Lower lobe of right lung (tissue), 2 donors: ENCODE data around the gene CCNY. TPM values are rescaled to one million over a fixed set of nuclear protein-coding genes. Genes with fewer than 3 reads are reported as not detected.

ENCODE experiments used
- ATAC-seq, 2 donors: fragments of 200-7000 bp; cut with Tn5 transposase; one replicate each; pipeline ENCODE4 v1.9.1; 2020 to 2022; ENCODE audit warnings: mild to moderate bottlenecking in 2 of 2, moderate library complexity in 2 of 2
- DNase-seq: peaks from one replicate; pipeline ENCODE4 v3.0.0-alpha.2; 2020
- H3K27ac ChIP-seq: fragments of 200-600 bp; one replicate; pipeline ENCODE4 v1.8.0; 2022
- H3K27me3 ChIP-seq: fragments of 200-600 bp; one replicate; pipeline ENCODE4 v1.8.0; 2022; ENCODE audit warnings: low read depth
- H3K36me3 ChIP-seq: fragments of 200-600 bp; one replicate; pipeline ENCODE4 v1.8.0; 2022; ENCODE audit warnings: mild to moderate bottlenecking
- H3K4me1 ChIP-seq: fragments of 200-600 bp; one replicate; pipeline ENCODE4 v1.8.0; 2022
- H3K4me3 ChIP-seq: fragments of 200-600 bp; one replicate; pipeline ENCODE4 v1.8.0; 2022; ENCODE audit warnings: mild to moderate bottlenecking
- H3K9me3 ChIP-seq: fragments of 200-600 bp; one replicate; pipeline ENCODE4 v1.8.0; 2022
- CTCF ChIP-seq: fragments of 200-600 bp; IDR thresholded peaks from one replicate; pipeline ENCODE4 v1.8.0; 2022; ENCODE audit warnings: antibody characterized with exemption, mild to moderate bottlenecking
- intact Hi-C: fragments of 100-400 bp; cut with DNase I; formaldehyde crosslinking; loops from one replicate; pipeline ENCODE4 v1.11.0; 2022
- total RNA-seq: library from RNA; stranded (reverse); fragmentation: NEBNext Ultra II Directional; extraction: Animal tissue kit (Norgen Biotek cat#: 25700); gene quantifications from one replicate; pipeline ENCODE4 v1.2.1, GENCODE V29; 2021
- donor health status: DM: no; HTN: yes; CAD: no; lungs with severe emphysema.

CCNY gene
- total RNA-seq, 1 donor from 2014 or later = 64.5 TPM

GRCh38 chr10:35507519-35508109, 171.3 kb downstream of the CCNY start:
- no peaks in the 10 kb centered on the region for H3K9me3 ChIP-seq
- DNase-seq (no peak), ATAC-seq (no peak)
- peaks cover 4% of the 10 kb centered on the region for H3K4me1 ChIP-seq
- no peak overlapping the region for H3K27ac ChIP-seq
- TF ChIP-seq CTCF = no peak
- H3K27me3 ChIP-seq = no peaks in the 10 kb centered on the region
- peaks cover 4% of the 10 kb centered on the region for H3K36me3 ChIP-seq
- H3K4me3 ChIP-seq = no peak overlapping the region
- intact Hi-C loops = no loop called here

- ATAC-seq (no peak), DNase-seq (no peak)
- Histone ChIP-seq H3K9me3 (no peaks in the 10 kb centered on the region), H3K27me3 (no peaks in the 10 kb centered on the region), H3K4me1 (peaks cover 4% of the 10 kb centered on the region), H3K4me3 (no peak overlapping the region), H3K36me3 (no peaks in the 10 kb centered on the region), H3K27ac (no peak overlapping the region)
- no peak for TF ChIP-seq CTCF
- intact Hi-C loops = no loop called here
These were observed 172.3 kb downstream of the CCNY start for GRCh38 chr10:35508647-35509046.

GRCh38 chr10:35510891-35511290, 174.6 kb downstream of the CCNY start:
- intact Hi-C loops = no loop called here
- Histone ChIP-seq H3K4me3 (no peak overlapping the region), H3K4me1 (peaks cover 6% of the 10 kb centered on the region), H3K27ac (no peak overlapping the region), H3K27me3 (no peaks in the 10 kb centered on the region), H3K36me3 (no peaks in the 10 kb centered on the region), H3K9me3 (no peaks in the 10 kb centered on the region)
- no peak for TF ChIP-seq CTCF
- ATAC-seq = no peak
- no peak for DNase-seq

- ATAC-seq (no peak), DNase-seq (no peak)
- no peaks in the 10 kb centered on the region for H3K27me3 ChIP-seq
- no peak overlapping the region for H3K4me3 ChIP-seq
- H3K36me3 ChIP-seq = no peaks in the 10 kb centered on the region
- H3K9me3 ChIP-seq = no peaks in the 10 kb centered on the region
- intact Hi-C loops = no loop called here
- TF ChIP-seq CTCF = no peak
- H3K4me1 ChIP-seq = peaks cover 11% of the 10 kb centered on the region
- no peak overlapping the region for H3K27ac ChIP-seq
These were observed 175.3 kb downstream of the CCNY start for GRCh38 chr10:35511647-35512046.

- H3K27ac ChIP-seq = no peak overlapping the region
- no peak for TF ChIP-seq CTCF
- no peaks in the 10 kb centered on the region for H3K36me3 ChIP-seq
- ATAC-seq = no peak
- no peak overlapping the region for H3K4me3 ChIP-seq
- peaks cover 11% of the 10 kb centered on the region for H3K4me1 ChIP-seq
- DNase-seq = no peak
- intact Hi-C loops = no loop called here
- H3K27me3 ChIP-seq = no peaks in the 10 kb centered on the region
- no peaks in the 10 kb centered on the region for H3K9me3 ChIP-seq
These were observed 179.9 kb downstream of the CCNY start for GRCh38 chr10:35516102-35516670.
